GM19463 (cell line): ENCODE measurements around the gene RASAL3.
"Not testable (repeated sequence)": the region's sequence is repeated elsewhere in the genome, so short reads cannot be mapped to it uniquely, and the experiment has no call there.

Experiments
- ATAC-seq: cut with Tn5 transposase; IDR thresholded peaks from one replicate; pipeline ENCODE4 v1.9.1; 2021; ENCODE audit warnings: mild to moderate bottlenecking, moderate library complexity; ENCODE audit not compliant: unreplicated experiment

Gene RASAL3

GRCh38 chr19:15464394-15465385, at the start of gene RASAL3:
TSS of gene RASAL3 (minus strand) at chr19:15464544. CDS start at chr19:15464358, 186 bp downstream.
- peak; percentile 48 for ATAC-seq

- no peak for ATAC-seq
Observed at GRCh38 chr19:15511671-15512424, 47.5 kb upstream of the RASAL3 start.

- no peak for ATAC-seq
Observed at GRCh38 chr19:15508035-15508710, 43.8 kb upstream of the RASAL3 start, which contains the start of gene CYP4F22. TSS of gene CYP4F22 (plus strand) at chr19:15508525. CDS start at chr19:15525337, 16,812 bp downstream.

- ATAC-seq: no peak
Observed at GRCh38 chr19:15507068-15508034, 43.0 kb upstream of the RASAL3 start.

- ATAC-seq: no peak
Observed at GRCh38 chr19:15506074-15506571, 41.8 kb upstream of the RASAL3 start.

GRCh38 chr19:15502264-15502663, 37.9 kb upstream of the RASAL3 start:
- no peak for ATAC-seq

GRCh38 chr19:15501596-15501995, 37.3 kb upstream of the RASAL3 start:
- ATAC-seq: no peak

- no peak for ATAC-seq
Observed at GRCh38 chr19:15498910-15499309, 34.6 kb upstream of the RASAL3 start.

- ATAC-seq: no peak
Observed at GRCh38 chr19:15498156-15498858, 34.0 kb upstream of the RASAL3 start.

- no peak for ATAC-seq
Observed at GRCh38 chr19:15495151-15495550, 30.8 kb upstream of the RASAL3 start.

GRCh38 chr19:15488489-15489226, 24.3 kb upstream of the RASAL3 start:
- ATAC-seq: no peak

- ATAC-seq: no peak
Observed at GRCh38 chr19:15487038-15487437, 22.7 kb upstream of the RASAL3 start.

GRCh38 chr19:15485768-15486167, 21.4 kb upstream of the RASAL3 start:
- ATAC-seq: not testable (repeated sequence)

GRCh38 chr19:15480996-15481395, 16.7 kb upstream of the RASAL3 start:
- not testable (repeated sequence) for ATAC-seq

- no peak for ATAC-seq
Observed at GRCh38 chr19:15479391-15480345, 15.3 kb upstream of the RASAL3 start, which contains the start of gene PGLYRP2. TSS of gene PGLYRP2 (minus strand) at chr19:15479501. CDS start at chr19:15479371, 130 bp downstream.

GRCh38 chr19:15476325-15476724, 12.0 kb upstream of the RASAL3 start:
- no peak for ATAC-seq

GRCh38 chr19:15475611-15476010, 11.3 kb upstream of the RASAL3 start:
- no peak for ATAC-seq
